Panc1 (cell line): ENCODE results near the gene SEMA4B.

Source experiments
- POLR2AphosphoS5 ChIP-seq: IDR thresholded peaks from 2 replicates; pipeline ENCODE4 v1.6.1; 2012; ENCODE audit warnings: mild to moderate bottlenecking, low read depth, low read length, moderate library complexity
- REST ChIP-seq, 2 experiments: IDR thresholded peaks; 2 replicates each; pipeline ENCODE4 v1.6.1; 2011 to 2012; ENCODE audit warnings: low read depth in 2 of 2, control low read depth in 1 of 2, low read length in 1 of 2, mild to moderate bottlenecking in 1 of 2, moderate library complexity in 1 of 2; ENCODE audit not compliant: insufficient read depth in 1 of 2
- SIN3A ChIP-seq: IDR thresholded peaks from 2 replicates; pipeline ENCODE4 v1.6.1; 2012; ENCODE audit warnings: low read depth, mild to moderate bottlenecking, low read length, moderate library complexity, borderline replicate concordance; ENCODE audit not compliant: insufficient read depth
- TF ChIP-seq, protein P1 (sequence below): fragments of 450-650 bp; IDR thresholded peaks from 2 replicates; pipeline ENCODE4 v1.5.1; 2017; ENCODE audit warnings: mild to moderate bottlenecking

- TF ChIP-seq, protein P1, sequence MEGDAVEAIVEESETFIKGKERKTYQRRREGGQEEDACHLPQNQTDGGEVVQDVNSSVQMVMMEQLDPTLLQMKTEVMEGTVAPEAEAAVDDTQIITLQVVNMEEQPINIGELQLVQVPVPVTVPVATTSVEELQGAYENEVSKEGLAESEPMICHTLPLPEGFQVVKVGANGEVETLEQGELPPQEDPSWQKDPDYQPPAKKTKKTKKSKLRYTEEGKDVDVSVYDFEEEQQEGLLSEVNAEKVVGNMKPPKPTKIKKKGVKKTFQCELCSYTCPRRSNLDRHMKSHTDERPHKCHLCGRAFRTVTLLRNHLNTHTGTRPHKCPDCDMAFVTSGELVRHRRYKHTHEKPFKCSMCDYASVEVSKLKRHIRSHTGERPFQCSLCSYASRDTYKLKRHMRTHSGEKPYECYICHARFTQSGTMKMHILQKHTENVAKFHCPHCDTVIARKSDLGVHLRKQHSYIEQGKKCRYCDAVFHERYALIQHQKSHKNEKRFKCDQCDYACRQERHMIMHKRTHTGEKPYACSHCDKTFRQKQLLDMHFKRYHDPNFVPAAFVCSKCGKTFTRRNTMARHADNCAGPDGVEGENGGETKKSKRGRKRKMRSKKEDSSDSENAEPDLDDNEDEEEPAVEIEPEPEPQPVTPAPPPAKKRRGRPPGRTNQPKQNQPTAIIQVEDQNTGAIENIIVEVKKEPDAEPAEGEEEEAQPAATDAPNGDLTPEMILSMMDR, result no peak
- TF ChIP-seq REST (IDR thresholded peaks at IDR 0.05; ENCODE audit: insufficient read depth in 1 of 2, low read depth in 2 of 2, low read length in 1 of 2) (no peak), POLR2AphosphoS5 (peak; percentile 75; the same call in 1 of the 2 replicates), SIN3A (0 out of 2 replicates have a peak, but pooled peaks have one; percentile 57)
Measured at GRCh38 chr15:90174140-90174875, 26.8 kb upstream of the SEMA4B start.
